ENCODE results near the gene CHD9.

- no peak for TF ChIP-seq CTCF (IDR thresholded peaks at IDR 0.05 in 4 of 5, conservative IDR thresholded peaks at IDR 0.05 in 1 of 5)
- no peak for TF ChIP-seq POLR2A (IDR thresholded peaks at IDR 0.05)
Measured at GRCh38 chr16:53357208-53357586, 302.4 kb downstream of the CHD9 start.

Data from gastrocnemius medialis (tissue), 4 donors.